GM12878 (cell line): ENCODE data around the gene ZC3H6. TPM values are rescaled to one million over a fixed set of nuclear protein-coding genes. Genes with fewer than 3 reads are reported as not detected.

Experiments used
- ATAC-seq: fragments of 200-7000 bp; cut with Tn5 transposase; 3 replicates; pipeline ENCODE4 v1.9.1; 2020; ENCODE audit warnings: mild to moderate bottlenecking, moderate library complexity
- BruUV-seq: library from RNA; stranded (reverse); fragments of 400-500 nt; replicated peaks from 2 replicates; lab custom pipeline; 2021; lab: Mats Ljungman, UMichigan
- CTCF ChIA-PET: fragments of 300-600 bp; sonication (Branson Sonifier 250); formaldehyde crosslinking; extraction: SDS; loops from one replicate; lab custom pipeline; 2021; ENCODE audit warnings: inconsistent platforms; lab: Yijun Ruan, JAX
- POLR2A ChIA-PET: fragments of 350-600 bp; formaldehyde crosslinking; extraction: SDS; loops from one replicate; lab custom pipeline; 2021; ENCODE audit warnings: inconsistent platforms; lab: Charles Lee
- RAD21 ChIA-PET: fragments of 300-600 bp; sonication (Branson Sonifier 250); formaldehyde crosslinking; loops from one replicate; lab custom pipeline; 2023; ENCODE audit warnings: antibody characterized with exemption; ENCODE audit not compliant: unreplicated experiment; lab: Charles Lee
- SMC1A ChIA-PET: fragments of 300-600 bp; sonication (Branson Sonifier 250); formaldehyde crosslinking; loops from one replicate; lab custom pipeline; 2023; ENCODE audit not compliant: unreplicated experiment, uncharacterized antibody; lab: Charles Lee
- DNase-seq: peaks from one replicate; pipeline ENCODE4 v3.0.0-alpha.2; 2011; ENCODE audit warnings: low read depth, low spot score
- FAIRE-seq: peaks from 3 replicates; lab custom pipeline; 2011; peaks lifted over from hg19 to GRCh38; lab: Jason Lieb, UNC
- H2AFZ ChIP-seq: 2 replicates; pipeline ENCODE4 v1.6.0; 2011; ENCODE audit warnings: low read depth, low read length, control low read depth; ENCODE audit not compliant: control insufficient read depth
- H3K27ac ChIP-seq: 2 replicates; pipeline ENCODE4 v1.5.1; 2011; ENCODE audit warnings: control low read depth; ENCODE audit not compliant: control insufficient read depth, insufficient read depth
- H3K27me3 ChIP-seq, 2 experiments: replicated peaks in 1 of 2; 2 replicates each; pipeline versions ENCODE4 v1.6.0 to v1.6.1; 2011; ENCODE audit warnings: low read length in 1 of 2; ENCODE audit not compliant: control insufficient read depth in 2 of 2, insufficient read depth in 2 of 2
- H3K36me3 ChIP-seq, 2 experiments: 2 replicates each; pipeline ENCODE4 v1.5.1; 2011; ENCODE audit warnings: low read length in 1 of 2; ENCODE audit not compliant: control insufficient read depth in 2 of 2, insufficient read depth in 2 of 2
- H3K4me1 ChIP-seq: 2 replicates; pipeline ENCODE4 v1.6.1; 2011; ENCODE audit warnings: mild to moderate bottlenecking, low read length, moderate library complexity, mixed read lengths; ENCODE audit not compliant: control insufficient read depth, insufficient read depth
- H3K4me2 ChIP-seq: 2 replicates; pipeline ENCODE4 v1.6.0; 2011; ENCODE audit warnings: control low read depth; ENCODE audit not compliant: control insufficient read depth, insufficient read depth
- H3K4me3 ChIP-seq: fragments of 200-600 bp; sonication (generic); 2 replicates; pipeline ENCODE4 v1.5.1; 2016
- H3K79me2 ChIP-seq: 2 replicates; pipeline ENCODE4 v1.6.0; 2011; ENCODE audit warnings: low read length; ENCODE audit not compliant: control insufficient read depth, insufficient read depth
- H3K9ac ChIP-seq: 2 replicates; pipeline ENCODE4 v1.8.0; 2011; ENCODE audit warnings: low read length, control low read depth, mixed read lengths; ENCODE audit not compliant: control insufficient read depth, insufficient read depth
- H3K9me3 ChIP-seq: replicated peaks from 3 replicates; pipeline ENCODE4 v1.5.1; 2011; ENCODE audit warnings: mild to moderate bottlenecking, low read length; ENCODE audit not compliant: control insufficient read depth, insufficient read depth
- H4K20me1 ChIP-seq: 2 replicates; pipeline ENCODE4 v1.6.0; 2011; ENCODE audit not compliant: control insufficient read depth, insufficient read depth
- ESRRA ChIP-seq: IDR thresholded peaks from 2 replicates; pipeline ENCODE4 v1.6.1; 2012; ENCODE audit warnings: mild to moderate bottlenecking, low read length, improper control_type of control experiment
- FOXM1 ChIP-seq: IDR thresholded peaks from 2 replicates; pipeline ENCODE4 v1.6.1; 2012; ENCODE audit warnings: low read depth, mild to moderate bottlenecking, inconsistent platforms, low read length, moderate library complexity
- SMC3 ChIP-seq: IDR thresholded peaks from 2 replicates; pipeline ENCODE4 v1.6.1; 2011; ENCODE audit warnings: low read length, improper control_type of control experiment, borderline replicate concordance
- WGBS: methylation state at CpG from one replicate; pipeline ENCODE4 v1.1.6; 2016; ENCODE audit warnings: low lambda C conversion rate; ENCODE audit not compliant: insufficient replicate concordance, insufficient coverage; ENCODE audit errors: missing lambda C conversion rate; 5-methylcytosine and 5-hydroxymethylcytosine counted together
- in situ Hi-C: fragments of 300-500 bp; cut with MboI; formaldehyde crosslinking; loops from 9 replicates; pipeline ENCODE4 v1.14.3; 2018; ENCODE audit warnings: mixed read lengths
- intact Hi-C: fragments of 100-400 bp; cut with micrococcal nuclease; formaldehyde crosslinking; loops from one replicate; pipeline ENCODE4 v1.14.2; 2022; ENCODE audit not compliant: unreplicated experiment
- polyA plus RNA-seq, 11 experiments: library from polyadenylated mRNA; depleted of rRNA in 4 of 11; unstranded in 6 of 11; stranded (reverse) in 5 of 11; fragments of >200 nt; fragmentation: Nextera tagmentation in 4 of 11; fragmentation: Illumina TruSeq in 1 of 11; extraction: Ambion mirVana in 4 of 11; extraction: Trizol in 1 of 11; gene quantifications; 1 replicate in 1 of 11; 2 replicates in 10 of 11; pipeline versions ENCODE4 v1.2.1 to v1.2.3, GENCODE V29; 2011 to 2016; ENCODE audit warnings: inconsistent platforms in 2 of 11, missing spikeins in 2 of 11, low read depth in 1 of 11
- total RNA-seq, 4 experiments: library from RNA; depleted of rRNA in 3 of 4; stranded (reverse); fragments of >200 nt in 3 of 4; fragmentation: Illumina TruSeq in 1 of 4; extraction: Trizol in 1 of 4; gene quantifications; 2 replicates each; pipeline versions ENCODE4 v1.2.1 to v1.2.3, GENCODE V29; 2013 to 2021
- TF ChIP-seq, protein P1 (sequence below): fragments of 450-650 bp; IDR thresholded peaks from 2 replicates; pipeline ENCODE4 v1.6.1; 2017; ENCODE audit warnings: mild to moderate bottlenecking, moderate library complexity
- TF ChIP-seq, protein P2 (sequence below): fragments of 450-650 bp; IDR thresholded peaks from 2 replicates; pipeline ENCODE4 v1.6.1; 2014; ENCODE audit warnings: mild to moderate bottlenecking

Gene ZC3H6
- total and polyA plus RNA-seq, 10 of the 15 experiments (the other 5 are each of a cell fraction or from before 2014, with no cell fraction given) = 0.53 to 4.7 (median 1.9) TPM

DNA sequence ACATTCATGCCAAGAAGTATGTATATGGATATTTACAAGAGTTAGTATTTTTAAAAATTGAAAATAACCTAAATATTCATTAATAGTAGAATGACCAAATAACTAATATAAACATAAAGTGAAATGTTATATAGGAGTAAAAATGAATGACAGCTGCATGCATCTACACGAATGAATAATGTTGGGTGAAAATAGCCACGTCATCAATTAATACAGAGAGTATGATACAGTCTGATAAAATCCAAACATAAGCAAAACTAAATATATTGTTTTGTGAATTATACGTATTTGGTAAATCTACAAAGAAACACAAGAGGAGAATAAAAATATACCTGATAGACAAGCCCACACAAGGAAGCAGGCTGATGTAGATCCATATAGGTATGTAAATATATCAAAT is 45.0 kb upstream of the ZC3H6 start (continued):
- TF ChIP-seq ESRRA = no peak
- no peak for TF ChIP-seq SMC3
- TF ChIP-seq, protein P1, sequence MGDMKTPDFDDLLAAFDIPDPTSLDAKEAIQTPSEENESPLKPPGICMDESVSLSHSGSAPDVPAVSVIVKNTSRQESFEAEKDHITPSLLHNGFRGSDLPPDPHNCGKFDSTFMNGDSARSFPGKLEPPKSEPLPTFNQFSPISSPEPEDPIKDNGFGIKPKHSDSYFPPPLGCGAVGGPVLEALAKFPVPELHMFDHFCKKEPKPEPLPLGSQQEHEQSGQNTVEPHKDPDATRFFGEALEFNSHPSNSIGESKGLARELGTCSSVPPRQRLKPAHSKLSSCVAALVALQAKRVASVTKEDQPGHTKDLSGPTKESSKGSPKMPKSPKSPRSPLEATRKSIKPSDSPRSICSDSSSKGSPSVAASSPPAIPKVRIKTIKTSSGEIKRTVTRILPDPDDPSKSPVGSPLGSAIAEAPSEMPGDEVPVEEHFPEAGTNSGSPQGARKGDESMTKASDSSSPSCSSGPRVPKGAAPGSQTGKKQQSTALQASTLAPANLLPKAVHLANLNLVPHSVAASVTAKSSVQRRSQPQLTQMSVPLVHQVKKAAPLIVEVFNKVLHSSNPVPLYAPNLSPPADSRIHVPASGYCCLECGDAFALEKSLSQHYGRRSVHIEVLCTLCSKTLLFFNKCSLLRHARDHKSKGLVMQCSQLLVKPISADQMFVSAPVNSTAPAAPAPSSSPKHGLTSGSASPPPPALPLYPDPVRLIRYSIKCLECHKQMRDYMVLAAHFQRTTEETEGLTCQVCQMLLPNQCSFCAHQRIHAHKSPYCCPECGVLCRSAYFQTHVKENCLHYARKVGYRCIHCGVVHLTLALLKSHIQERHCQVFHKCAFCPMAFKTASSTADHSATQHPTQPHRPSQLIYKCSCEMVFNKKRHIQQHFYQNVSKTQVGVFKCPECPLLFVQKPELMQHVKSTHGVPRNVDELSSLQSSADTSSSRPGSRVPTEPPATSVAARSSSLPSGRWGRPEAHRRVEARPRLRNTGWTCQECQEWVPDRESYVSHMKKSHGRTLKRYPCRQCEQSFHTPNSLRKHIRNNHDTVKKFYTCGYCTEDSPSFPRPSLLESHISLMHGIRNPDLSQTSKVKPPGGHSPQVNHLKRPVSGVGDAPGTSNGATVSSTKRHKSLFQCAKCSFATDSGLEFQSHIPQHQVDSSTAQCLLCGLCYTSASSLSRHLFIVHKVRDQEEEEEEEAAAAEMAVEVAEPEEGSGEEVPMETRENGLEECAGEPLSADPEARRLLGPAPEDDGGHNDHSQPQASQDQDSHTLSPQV = no peak
- TF ChIP-seq, protein P2, sequence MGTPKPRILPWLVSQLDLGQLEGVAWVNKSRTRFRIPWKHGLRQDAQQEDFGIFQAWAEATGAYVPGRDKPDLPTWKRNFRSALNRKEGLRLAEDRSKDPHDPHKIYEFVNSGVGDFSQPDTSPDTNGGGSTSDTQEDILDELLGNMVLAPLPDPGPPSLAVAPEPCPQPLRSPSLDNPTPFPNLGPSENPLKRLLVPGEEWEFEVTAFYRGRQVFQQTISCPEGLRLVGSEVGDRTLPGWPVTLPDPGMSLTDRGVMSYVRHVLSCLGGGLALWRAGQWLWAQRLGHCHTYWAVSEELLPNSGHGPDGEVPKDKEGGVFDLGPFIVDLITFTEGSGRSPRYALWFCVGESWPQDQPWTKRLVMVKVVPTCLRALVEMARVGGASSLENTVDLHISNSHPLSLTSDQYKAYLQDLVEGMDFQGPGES = no peak

DNA sequence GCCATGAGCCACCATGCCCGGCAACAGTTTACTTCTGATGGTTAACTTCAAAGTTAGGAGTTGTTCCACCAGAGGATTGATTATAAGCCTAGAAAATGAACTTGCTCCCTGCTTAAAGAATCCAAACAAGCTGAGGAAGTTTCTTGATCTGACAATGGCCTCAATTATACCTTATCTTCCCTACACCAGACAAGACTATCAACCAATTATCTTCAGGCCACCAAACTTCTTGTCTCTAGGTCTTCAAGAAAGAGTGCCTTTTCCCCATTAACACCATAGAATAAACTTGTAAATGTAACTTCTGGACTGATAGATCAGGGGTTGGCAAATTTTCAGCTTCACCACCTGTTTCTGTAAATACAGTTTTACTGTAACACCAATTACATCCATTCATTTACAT is 35.5 kb upstream of the ZC3H6 start:
- H3K79me2 ChIP-seq = no peaks in the 10 kb centered on the region; the same call in 1 of the 2 replicates
- ChIA-PET POLR2A (no interaction called here), RAD21 (interaction anchor here (0.7 kb wide), 1 partner anchor 1510 kb away, joined by 5 read pairs; no protein-coding TSS in a partner anchor), SMC1A (interaction anchor here (0.9 to 2.1 kb wide), 2 partner anchors 11 to 118 kb away, joined by 3 to 10 read pairs; no protein-coding TSS in a partner anchor)
- H2AFZ ChIP-seq = no peak overlapping the region
- no peak for TF ChIP-seq FOXM1
- TF ChIP-seq, all 136 proteins: peak for 0
- no peak overlapping the region for H3K4me2 ChIP-seq
- H3K27ac ChIP-seq = no peak overlapping the region
- no peak overlapping the region for H3K4me3 ChIP-seq
- ATAC-seq (no peak), FAIRE-seq (no peak), DNase-seq (no peak)
- H3K9me3 ChIP-seq = no peaks in the 10 kb centered on the region
- no peaks in the 10 kb centered on the region for H3K27me3 ChIP-seq
- CTCF ChIA-PET = interaction anchor here (1.3 to 1.5 kb wide), 2 partner anchors 11 to 14 kb away, joined by 3 to 4 read pairs; partner anchors contain the start of gene ZC3H8
- H3K36me3 ChIP-seq = peaks cover 0 to 9% of the 10 kb centered on the region in 2 experiments; a peak in 1 of 4 replicates
- no peaks in the 10 kb centered on the region for H4K20me1 ChIP-seq
- no TSS peak for BruUV-seq
- 95% methylated on average over 1 of the region's 1 CpG for WGBS
- in situ Hi-C loops (no loop called here), intact Hi-C loops (no loop called here)
- H3K4me1 ChIP-seq = no peaks in the 10 kb centered on the region
- H3K9ac ChIP-seq = no peak overlapping the region
